ENCODE results near the gene PARD6A. TPM values are rescaled to one million over a fixed set of nuclear protein-coding genes. Genes with fewer than 3 reads are reported as not detected.

The PARD6A gene, protein sequence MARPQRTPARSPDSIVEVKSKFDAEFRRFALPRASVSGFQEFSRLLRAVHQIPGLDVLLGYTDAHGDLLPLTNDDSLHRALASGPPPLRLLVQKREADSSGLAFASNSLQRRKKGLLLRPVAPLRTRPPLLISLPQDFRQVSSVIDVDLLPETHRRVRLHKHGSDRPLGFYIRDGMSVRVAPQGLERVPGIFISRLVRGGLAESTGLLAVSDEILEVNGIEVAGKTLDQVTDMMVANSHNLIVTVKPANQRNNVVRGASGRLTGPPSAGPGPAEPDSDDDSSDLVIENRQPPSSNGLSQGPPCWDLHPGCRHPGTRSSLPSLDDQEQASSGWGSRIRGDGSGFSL
- total RNA-seq, result 1.6 and 5.3 TPM in 2 replicates

GRCh38 chr16:67660564-67661028, at the start of gene PARD6A:
PARD6A (plus strand) TSS chr16:67660960; CDS start chr16:67661039, 79 bp downstream.

DNA sequence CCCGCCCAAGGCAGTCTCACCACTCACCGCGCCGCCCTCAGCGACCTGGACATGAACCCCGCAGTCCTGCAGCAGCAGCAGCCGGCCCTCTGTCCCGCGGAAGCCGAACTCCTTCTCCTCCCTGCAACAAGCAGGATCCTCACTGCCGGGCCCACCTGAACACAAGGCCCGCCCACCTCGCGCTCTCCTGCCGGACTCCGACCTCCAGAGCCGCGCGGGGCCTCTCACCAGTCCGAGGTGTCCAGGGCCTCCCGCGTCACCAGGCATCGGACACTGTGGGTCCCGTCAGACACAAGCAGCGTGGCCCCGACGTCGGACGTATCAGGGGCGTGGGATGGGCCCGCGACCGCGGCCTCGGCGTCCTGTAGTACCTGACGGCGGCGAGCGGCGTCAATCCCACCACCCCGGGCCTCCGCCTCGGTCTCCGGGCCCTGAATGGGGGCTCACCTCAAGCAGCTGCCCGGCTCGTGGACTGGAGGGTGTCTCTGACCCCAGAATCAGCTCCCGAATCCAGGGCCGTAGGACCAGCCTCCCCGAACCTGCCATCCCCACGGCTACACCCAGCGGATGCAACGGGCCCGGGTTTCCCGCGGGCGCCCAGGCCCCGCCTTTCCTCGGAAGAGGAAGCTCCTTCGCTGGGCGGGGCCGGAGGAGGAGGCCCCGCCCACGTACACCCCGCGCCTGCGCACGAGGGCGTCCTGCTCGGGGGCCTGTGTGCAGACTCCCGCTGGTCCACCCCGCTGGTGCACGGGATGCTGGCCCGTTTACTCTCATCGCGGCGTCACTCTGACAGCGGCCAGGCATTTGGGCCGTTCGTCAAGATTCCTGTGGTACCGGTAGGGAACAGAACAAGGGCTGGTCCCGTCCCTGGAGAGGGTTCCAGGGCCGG, 841 bp upstream of the PARD6A start, which contains the start of gene ACD:
Gene ACD, minus strand, starts transcription at position 586 of the 889 bp plus-strand sequence. Its CDS starts 40 bp downstream, at position 546.

GRCh38 chr16:67666559-67667452, 6.0 kb downstream of the PARD6A start, which contains the start of the genes C16orf86 and ENKD1:
C16orf86 (plus strand) TSS chr16:67666814; CDS start chr16:67666971, 157 bp downstream.
ENKD1 (minus strand) TSS chr16:67666750; CDS start chr16:67666442, 308 bp downstream.

Other genes starting within 250 kb of the PARD6A start
- gene ZDHHC1, start 244.5 kb upstream of the PARD6A start, total RNA-seq, result 4.0 and 7.8 TPM in 2 replicates
- 0.65 TPM in 1 of 2 replicates, not detected in the other for gene HSD11B2, start 229.8 kb upstream of the PARD6A start, total RNA-seq
- 90.6 and 105 TPM in 2 replicates for gene ATP6V0D1, start 179.8 kb upstream of the PARD6A start, total RNA-seq
- not detected in 2 replicates for gene AGRP, start 177.4 kb upstream of the PARD6A start, total RNA-seq
- 48.7 and 49.7 TPM in 2 replicates for gene RIPOR1, start 132.1 kb upstream of the PARD6A start, total RNA-seq
- gene CTCF, start 98.4 kb upstream of the PARD6A start, total RNA-seq, result 22.4 and 26.6 TPM in 2 replicates
- gene CARMIL2, start 15.8 kb upstream of the PARD6A start, total RNA-seq, result 0.32 and 2.7 TPM in 2 replicates
- 18.2 and 20.5 TPM in 2 replicates for gene ACD, start 700 bp upstream of the PARD6A start, total RNA-seq
- 14.7 and 24.0 TPM in 2 replicates for gene ENKD1, start 5.8 kb downstream of the PARD6A start, total RNA-seq
- gene C16orf86, start 5.9 kb downstream of the PARD6A start, total RNA-seq, result 3.5 and 6.8 TPM in 2 replicates
- gene GFOD2, start 58.4 kb downstream of the PARD6A start, total RNA-seq, result 29.9 and 47.0 TPM in 2 replicates
- 3.6 TPM in 2 replicates for gene RANBP10, start 145.6 kb downstream of the PARD6A start, total RNA-seq
- gene TSNAXIP1, start 145.9 kb downstream of the PARD6A start, total RNA-seq, result 0.32 TPM in 1 of 2 replicates, not detected in the other
- gene THAP11, start 181.4 kb downstream of the PARD6A start, total RNA-seq, result 38.7 and 72.5 TPM in 2 replicates
- 67.0 and 256 TPM in 2 replicates for gene NUTF2, start 186.0 kb downstream of the PARD6A start, total RNA-seq
- 28.6 and 29.6 TPM in 2 replicates for gene CENPT, start 186.7 kb downstream of the PARD6A start, total RNA-seq
- 39.8 and 50.3 TPM in 2 replicates for gene EDC4, start 212.1 kb downstream of the PARD6A start, total RNA-seq
- not detected in 2 replicates for gene NRN1L, start 223.9 kb downstream of the PARD6A start, total RNA-seq
- 10.7 and 19.1 TPM in 2 replicates for gene PSKH1, start 232.3 kb downstream of the PARD6A start, total RNA-seq